Lower leg skin (tissue), 3 donors: Measurements from ENCODE around the gene TPM1.

Source experiments
- POLR2A ChIP-seq, 2 donors: fragments of 450-650 bp; IDR thresholded peaks; one replicate each; pipeline ENCODE4 v1.6.1; 2016 to 2017; ENCODE audit warnings: antibody characterized with exemption in 2 of 2, mild to moderate bottlenecking in 1 of 2, moderate library complexity in 1 of 2
- TF ChIP-seq, protein P1 (sequence below), 3 donors: fragments of 450-650 bp; IDR thresholded peaks; one replicate each; pipeline ENCODE4 v1.5.1; 2016; ENCODE audit warnings: antibody characterized with exemption in 3 of 3, mild to moderate bottlenecking in 3 of 3, moderate library complexity in 2 of 3

DNA sequence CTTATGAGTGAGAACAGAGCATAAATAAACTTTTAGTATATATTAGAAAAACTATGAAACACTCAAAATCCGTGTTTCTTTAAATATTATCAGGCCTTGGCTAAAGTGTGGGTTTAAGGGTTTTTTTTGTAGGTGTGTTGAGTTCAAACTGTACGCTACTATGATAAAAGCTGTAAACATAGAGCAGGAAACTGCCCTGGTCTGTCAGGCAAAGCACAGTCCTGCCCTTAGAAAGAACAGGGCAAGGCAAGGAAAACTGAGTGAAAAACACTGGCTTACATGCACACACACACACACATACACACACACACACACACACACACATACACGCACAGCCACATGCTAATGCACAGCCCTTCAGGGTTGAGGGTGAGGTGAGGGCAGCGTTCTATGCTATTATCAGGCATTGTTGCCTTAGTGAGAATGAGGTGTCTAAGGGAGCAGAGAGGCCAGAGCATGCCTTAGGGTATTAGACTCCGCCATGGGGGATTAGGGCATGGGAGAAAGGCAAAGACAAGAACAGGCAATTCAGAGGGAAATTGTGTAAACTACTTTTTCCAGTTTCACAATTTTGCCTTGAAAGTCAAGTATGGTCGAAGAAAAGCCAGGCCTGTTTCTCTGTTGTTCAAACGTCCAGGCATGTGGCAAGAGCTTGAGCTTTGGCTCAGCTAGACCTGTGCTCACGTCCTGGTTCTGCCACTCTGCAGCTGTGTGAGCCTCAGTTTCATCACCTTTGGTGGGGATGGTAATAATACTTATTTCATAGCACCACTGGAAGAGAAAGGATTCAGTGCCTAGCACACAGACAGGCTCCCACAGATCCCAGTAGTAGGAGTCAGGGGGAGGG is 36.3 kb upstream of the TPM1 start:
- TF ChIP-seq, protein P1, sequence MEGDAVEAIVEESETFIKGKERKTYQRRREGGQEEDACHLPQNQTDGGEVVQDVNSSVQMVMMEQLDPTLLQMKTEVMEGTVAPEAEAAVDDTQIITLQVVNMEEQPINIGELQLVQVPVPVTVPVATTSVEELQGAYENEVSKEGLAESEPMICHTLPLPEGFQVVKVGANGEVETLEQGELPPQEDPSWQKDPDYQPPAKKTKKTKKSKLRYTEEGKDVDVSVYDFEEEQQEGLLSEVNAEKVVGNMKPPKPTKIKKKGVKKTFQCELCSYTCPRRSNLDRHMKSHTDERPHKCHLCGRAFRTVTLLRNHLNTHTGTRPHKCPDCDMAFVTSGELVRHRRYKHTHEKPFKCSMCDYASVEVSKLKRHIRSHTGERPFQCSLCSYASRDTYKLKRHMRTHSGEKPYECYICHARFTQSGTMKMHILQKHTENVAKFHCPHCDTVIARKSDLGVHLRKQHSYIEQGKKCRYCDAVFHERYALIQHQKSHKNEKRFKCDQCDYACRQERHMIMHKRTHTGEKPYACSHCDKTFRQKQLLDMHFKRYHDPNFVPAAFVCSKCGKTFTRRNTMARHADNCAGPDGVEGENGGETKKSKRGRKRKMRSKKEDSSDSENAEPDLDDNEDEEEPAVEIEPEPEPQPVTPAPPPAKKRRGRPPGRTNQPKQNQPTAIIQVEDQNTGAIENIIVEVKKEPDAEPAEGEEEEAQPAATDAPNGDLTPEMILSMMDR (IDR thresholded peaks at IDR 0.05) = no peak
- no peak for TF ChIP-seq POLR2A (IDR thresholded peaks at IDR 0.05)
